ENCODE data around the gene CTCFL. TPM values are rescaled to one million over a fixed set of nuclear protein-coding genes. Genes with fewer than 3 reads are reported as not detected.
A peak's percentile ranks its signal among the peaks of the same experiment; 100 is the strongest.

Gene CTCFL
- total and polyA plus RNA-seq, 2 of the 13 experiments (the other 11 are each of a cell fraction or from before 2014, with no cell fraction given) = 0.04 TPM; not detected in 1

DNA sequence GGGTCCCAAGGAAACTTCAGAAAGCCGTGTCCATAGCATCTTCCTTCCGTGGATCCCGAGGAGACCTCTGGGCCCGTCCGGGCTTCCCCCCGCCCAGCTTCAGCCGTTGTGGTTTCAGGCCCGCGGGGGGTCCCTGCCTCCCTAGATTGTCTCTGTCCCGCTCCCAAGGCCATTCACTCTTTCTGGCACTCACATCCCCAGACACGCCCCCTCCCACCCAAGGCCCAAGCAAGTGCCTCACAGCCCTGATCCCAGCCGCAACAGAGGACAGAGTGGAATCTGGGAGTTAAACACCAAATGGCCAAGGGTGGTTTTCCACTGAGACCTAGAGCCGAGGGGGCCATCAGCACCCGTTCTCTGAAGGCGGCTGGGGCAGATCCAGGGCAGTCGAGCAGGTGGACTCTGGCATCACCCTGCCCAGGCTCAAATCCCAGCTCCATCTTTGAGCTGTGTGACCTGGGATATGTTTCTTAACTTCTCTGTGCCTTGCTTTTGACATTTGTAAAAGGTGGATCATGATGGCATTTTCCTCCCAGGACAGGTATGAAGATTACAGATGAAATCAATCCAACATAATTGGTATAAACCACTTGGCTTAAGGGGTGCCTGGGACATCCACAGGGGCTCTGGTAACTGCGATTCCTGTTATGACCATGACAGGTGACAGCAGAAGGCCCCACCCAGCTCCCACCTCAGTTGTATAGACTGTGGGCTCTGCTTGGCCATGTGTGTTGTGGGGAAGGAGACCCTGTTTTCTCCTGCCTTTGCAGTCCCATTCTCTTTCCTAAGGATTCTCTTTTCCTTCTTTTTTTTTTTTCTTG, 48.1 kb downstream of the CTCFL start:
- H3K27me3 ChIP-seq (ENCODE audit: control insufficient read depth in 1 of 2, insufficient read depth in 2 of 2, low read length in 2 of 2) = peaks cover 10 to 83% of the 10 kb centered on the region in 2 experiments
- no peaks in the 10 kb centered on the region for H3K36me3 ChIP-seq (replicated peaks in 1 of 2; ENCODE audit: control insufficient read depth in 1 of 2, insufficient read depth in 2 of 2, low read length in 2 of 2)
- TF ChIP-seq BRCA1 (CRISPR knock-in tag; IDR thresholded peaks at IDR 0.05) (no peak), ZNF768 (CRISPR knock-in tag; IDR thresholded peaks at IDR 0.05) (peak; percentile 94), ARNT (IDR thresholded peaks at IDR 0.05) (no peak), ZNF766 (CRISPR knock-in tag; IDR thresholded peaks at IDR 0.05; ENCODE audit: borderline replicate concordance) (no peak), ZFX (CRISPR knock-in tag; IDR thresholded peaks at IDR 0.05; ENCODE audit: low read depth) (no peak)
- intact Hi-C loops (cut with micrococcal nuclease; ENCODE audit: unreplicated experiment) = no loop called here
- no TSS peak for BruUV-seq (replicated peaks)
- no peak overlapping the region for H3K4me3 ChIP-seq (replicated peaks in 1 of 3; ENCODE audit: insufficient read depth in 1 of 3, low read depth in 2 of 3, low read length in 3 of 3)
- ChIA-PET POLR2A (no interaction called here), CTCF (ENCODE audit: low intra/inter-chr PET ratio, low total read pairs) (no interaction called here)
- H3K9me3 ChIP-seq (ENCODE audit: low read length) = no peaks in the 10 kb centered on the region
- H4K20me1 ChIP-seq (ENCODE audit: insufficient read depth, low read length) = no peaks in the 10 kb centered on the region
- no peaks in the 10 kb centered on the region for H3K79me2 ChIP-seq (ENCODE audit: insufficient read depth, low read length)
- FAIRE-seq = no peak
- H3K4me2 ChIP-seq (ENCODE audit: low read depth, low read length) = no peak overlapping the region
- in situ Hi-C loops (cut with HindIII; ENCODE audit: extremely low pct_ligation_motif_present, low pct_unique_long_range_greater_than_20kb) = no loop called here
- WGBS (ENCODE audit: low lambda C conversion rate) = 34% methylated on average over 17 of the region's 17 CpGs
- no peak overlapping the region for H3K27ac ChIP-seq (ENCODE audit: extremely low read length, insufficient read depth, low read length)
- no peak for ATAC-seq
- H3K4me1 ChIP-seq (ENCODE audit: insufficient read depth, low read length) = no peaks in the 10 kb centered on the region
- no peak for DNase-seq (ENCODE audit: low spot score)
- no peak overlapping the region for H3K9ac ChIP-seq (ENCODE audit: insufficient read depth, low read depth, low read length)
- no peak overlapping the region for H2AFZ ChIP-seq (ENCODE audit: low read length)

- intact Hi-C loops (cut with micrococcal nuclease; ENCODE audit: unreplicated experiment) = no loop called here
- TF ChIP-seq ZNF839 (CRISPR knock-in tag; IDR thresholded peaks at IDR 0.05; ENCODE audit: borderline replicate concordance) = no peak
- no peak for TF ChIP-seq PHF5A (CRISPR knock-in tag; IDR thresholded peaks at IDR 0.05; ENCODE audit: low read depth, unreplicated experiment)
- no peak for TF ChIP-seq ZNF7 (CRISPR knock-in tag; IDR thresholded peaks at IDR 0.05)
- no peak for TF ChIP-seq IRX3 (CRISPR knock-in tag; IDR thresholded peaks at IDR 0.05; ENCODE audit: borderline replicate concordance, low read depth)
- no peak for TF ChIP-seq HNRNPLL (IDR thresholded peaks at IDR 0.05; ENCODE audit: low read depth, low read length, poor library complexity, severe bottlenecking)
- TF ChIP-seq SP140L (CRISPR knock-in tag; IDR thresholded peaks at IDR 0.05; ENCODE audit: borderline replicate concordance) = no peak
- TF ChIP-seq SMAD1 (CRISPR knock-in tag; IDR thresholded peaks at IDR 0.05; ENCODE audit: borderline replicate concordance, low read depth) = no peak
- no TSS peak for BruUV-seq (replicated peaks)
- Histone ChIP-seq H3K36me3 (replicated peaks in 1 of 2; ENCODE audit: control insufficient read depth in 1 of 2, insufficient read depth in 2 of 2, low read length in 2 of 2) (no peaks in the 10 kb centered on the region), H4K20me1 (ENCODE audit: insufficient read depth, low read length) (no peaks in the 10 kb centered on the region), H3K27ac (ENCODE audit: extremely low read length, insufficient read depth, low read length) (no peak overlapping the region), H2AFZ (ENCODE audit: low read length) (no peak overlapping the region), H3K9ac (ENCODE audit: insufficient read depth, low read depth, low read length) (no peak overlapping the region), H3K27me3 (ENCODE audit: control insufficient read depth in 1 of 2, insufficient read depth in 2 of 2, low read length in 2 of 2) (peaks cover 11 to 80% of the 10 kb centered on the region in 2 experiments; a peak in 4 of 5 replicates), H3K4me2 (ENCODE audit: low read depth, low read length) (no peak overlapping the region), H3K9me3 (ENCODE audit: low read length) (no peaks in the 10 kb centered on the region), H3K4me3 (replicated peaks in 1 of 3; ENCODE audit: insufficient read depth in 1 of 3, low read depth in 2 of 3, low read length in 3 of 3) (no peak overlapping the region), H3K4me1 (ENCODE audit: insufficient read depth, low read length) (no peaks in the 10 kb centered on the region), H3K79me2 (ENCODE audit: insufficient read depth, low read length) (no peaks in the 10 kb centered on the region)
- CTCF ChIA-PET (ENCODE audit: low intra/inter-chr PET ratio, low total read pairs) = no interaction called here
- DNase-seq (ENCODE audit: low spot score) = no peak
- in situ Hi-C loops (cut with HindIII; ENCODE audit: extremely low pct_ligation_motif_present, low pct_unique_long_range_greater_than_20kb) = no loop called here
- 0 out of 3 replicates have a peak, but pooled peaks have one; percentile 17 for ATAC-seq
- POLR2A ChIA-PET = no interaction called here
- WGBS (ENCODE audit: low lambda C conversion rate) = 2% methylated on average over 6 of the region's 6 CpGs
- FAIRE-seq = no peak
These were observed 48.8 kb downstream of the CTCFL start for GRCh38 chr20:57476084-57476526.
